ENCODE results near the gene CTSE. TPM values are rescaled to one million over a fixed set of nuclear protein-coding genes. Genes with fewer than 3 reads are reported as not detected.

Gene CTSE
- total and polyA plus RNA-seq, 5 donors from 2014 or later: not detected

DNA sequence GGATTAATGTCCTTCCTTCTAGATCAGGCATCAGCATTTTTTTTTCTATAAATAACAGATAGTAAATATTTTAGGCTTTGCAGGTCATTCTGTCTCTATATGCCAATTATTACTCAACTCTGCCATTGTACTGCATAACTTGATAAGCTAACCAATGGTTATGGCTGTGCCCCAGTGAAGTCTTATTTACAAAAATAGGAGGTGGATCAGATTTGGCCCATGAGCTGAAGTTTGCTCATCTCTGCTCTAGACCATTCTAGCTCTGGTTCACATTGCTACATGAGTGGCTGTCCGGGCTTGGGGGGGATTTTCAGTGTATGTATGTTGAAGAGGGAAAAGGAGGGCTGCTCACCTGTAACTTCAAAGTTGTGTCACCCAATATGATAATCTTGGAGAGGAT lies 30.6 kb downstream of the CTSE start:
- no peak overlapping the region for H3K27ac ChIP-seq (ENCODE audit: insufficient read depth, low read length, poor library complexity, severe bottlenecking)
- no peaks in the 10 kb centered on the region for H3K9me3 ChIP-seq (ENCODE audit: control insufficient read depth in 2 of 2, low read length in 2 of 2)
- H3K4me3 ChIP-seq (ENCODE audit: low read depth, low read length): no peak overlapping the region
- ATAC-seq (ENCODE audit: low read depth in 2 of 2) (no peak), DNase-seq (no peak)
- Mint-ChIP-seq H3K36me3 (no peaks in the 10 kb centered on the region), H3K27me3 (peaks cover 11% of the 10 kb centered on the region), H3K27ac (no peak overlapping the region), H3K4me1 (no peaks in the 10 kb centered on the region), H3K9me3 (no peaks in the 10 kb centered on the region), H3K4me3 (no peak overlapping the region)
- peaks cover 5% of the 10 kb centered on the region for H3K27me3 ChIP-seq (ENCODE audit: control insufficient read depth, insufficient read depth, low read length)
- H3K36me3 ChIP-seq (ENCODE audit: control insufficient read depth, insufficient read depth, low read length): no peaks in the 10 kb centered on the region
- no peaks in the 10 kb centered on the region for H3K4me1 ChIP-seq (ENCODE audit: control insufficient read depth, insufficient read depth, low read length, poor library complexity, severe bottlenecking)

DNA sequence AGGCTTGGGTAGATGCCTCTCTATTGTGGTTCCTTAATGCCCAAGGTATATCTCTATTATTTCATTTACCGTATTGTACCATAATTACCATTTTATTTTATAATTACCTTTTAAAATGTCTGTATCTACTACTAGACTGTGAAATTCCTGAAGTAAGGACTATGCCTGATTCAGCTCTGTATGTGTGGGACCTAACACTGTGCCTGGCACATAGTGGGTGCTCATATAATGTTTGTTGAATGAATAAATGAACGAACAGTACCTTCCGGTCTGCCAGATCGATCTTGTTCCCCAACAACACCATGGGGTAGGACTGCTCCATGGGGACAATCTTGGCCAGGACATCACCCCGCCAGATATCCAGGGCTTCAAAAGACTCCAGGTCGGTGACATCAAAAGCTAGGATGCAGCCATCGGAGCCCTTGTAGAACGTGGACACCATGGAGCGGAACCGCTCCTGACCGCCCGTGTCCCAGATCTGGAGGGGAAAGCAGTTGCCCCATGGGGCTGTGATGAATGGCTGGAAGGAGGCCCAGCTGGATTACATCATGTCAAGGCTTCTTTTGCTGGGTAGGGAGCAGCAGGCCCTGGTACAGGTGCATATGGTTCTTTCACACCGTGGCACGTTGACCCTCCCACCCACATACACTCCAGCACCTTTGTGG lies 31.3 kb downstream of the CTSE start:
- Histone ChIP-seq H3K4me3 (ENCODE audit: low read depth, low read length) (no peak overlapping the region), H3K27me3 (ENCODE audit: control insufficient read depth, insufficient read depth, low read length) (peaks cover 5% of the 10 kb centered on the region), H3K27ac (ENCODE audit: insufficient read depth, low read length, poor library complexity, severe bottlenecking) (no peak overlapping the region), H3K4me1 (ENCODE audit: control insufficient read depth, insufficient read depth, low read length, poor library complexity, severe bottlenecking) (no peaks in the 10 kb centered on the region), H3K36me3 (ENCODE audit: control insufficient read depth, insufficient read depth, low read length) (no peaks in the 10 kb centered on the region), H3K9me3 (ENCODE audit: control insufficient read depth in 2 of 2, low read length in 2 of 2) (no peaks in the 10 kb centered on the region)
- Mint-ChIP-seq H3K9me3 (no peaks in the 10 kb centered on the region), H3K4me3 (no peak overlapping the region), H3K27ac (peak overlapping the region in 1 of 3 donors; percentile 17), H3K36me3 (no peaks in the 10 kb centered on the region), H3K4me1 (no peaks in the 10 kb centered on the region), H3K27me3 (peaks cover 11% of the 10 kb centered on the region)
- DNase-seq (no peak), ATAC-seq (ENCODE audit: low read depth in 2 of 2) (no peak)

- H3K27ac ChIP-seq (ENCODE audit: insufficient read depth, low read length, poor library complexity, severe bottlenecking): no peak overlapping the region
- peaks cover 3% of the 10 kb centered on the region for H3K27me3 ChIP-seq (ENCODE audit: control insufficient read depth, insufficient read depth, low read length)
- peaks cover 11% of the 10 kb centered on the region for H3K27me3 Mint-ChIP-seq
- no peaks in the 10 kb centered on the region for H3K36me3 Mint-ChIP-seq
- no peaks in the 10 kb centered on the region for H3K9me3 ChIP-seq (ENCODE audit: control insufficient read depth in 2 of 2, low read length in 2 of 2)
- no peaks in the 10 kb centered on the region for H3K4me1 Mint-ChIP-seq
- DNase-seq: no peak
- no peaks in the 10 kb centered on the region for H3K4me1 ChIP-seq (ENCODE audit: control insufficient read depth, insufficient read depth, low read length, poor library complexity, severe bottlenecking)
- no peak overlapping the region for H3K27ac Mint-ChIP-seq
- H3K36me3 ChIP-seq (ENCODE audit: control insufficient read depth, insufficient read depth, low read length): no peaks in the 10 kb centered on the region
- H3K4me3 Mint-ChIP-seq: no peak overlapping the region
- no peak for ATAC-seq (ENCODE audit: low read depth in 2 of 2)
- H3K4me3 ChIP-seq (ENCODE audit: low read depth, low read length): no peak overlapping the region
- no peaks in the 10 kb centered on the region for H3K9me3 Mint-ChIP-seq
Measured at GRCh38 chr1:205991237-205991636, 32.5 kb downstream of the CTSE start.

GRCh38 chr1:205990226-205990625 lies 33.5 kb downstream of the CTSE start:
- H3K9me3 Mint-ChIP-seq: no peaks in the 10 kb centered on the region
- no peak overlapping the region for H3K27ac ChIP-seq (ENCODE audit: insufficient read depth, low read length, poor library complexity, severe bottlenecking)
- no peaks in the 10 kb centered on the region for H3K9me3 ChIP-seq (ENCODE audit: control insufficient read depth in 2 of 2, low read length in 2 of 2)
- no peak overlapping the region for H3K4me3 ChIP-seq (ENCODE audit: low read depth, low read length)
- H3K27ac Mint-ChIP-seq: no peak overlapping the region
- peaks cover 11% of the 10 kb centered on the region for H3K27me3 Mint-ChIP-seq
- peaks cover 3% of the 10 kb centered on the region for H3K27me3 ChIP-seq (ENCODE audit: control insufficient read depth, insufficient read depth, low read length)
- ATAC-seq (ENCODE audit: low read depth in 2 of 2): no peak
- no peaks in the 10 kb centered on the region for H3K4me1 Mint-ChIP-seq
- no peak for DNase-seq
- H3K4me1 ChIP-seq (ENCODE audit: control insufficient read depth, insufficient read depth, low read length, poor library complexity, severe bottlenecking): no peaks in the 10 kb centered on the region
- H3K36me3 ChIP-seq (ENCODE audit: control insufficient read depth, insufficient read depth, low read length): no peaks in the 10 kb centered on the region
- H3K36me3 Mint-ChIP-seq: no peaks in the 10 kb centered on the region
- H3K4me3 Mint-ChIP-seq: no peak overlapping the region

DNA sequence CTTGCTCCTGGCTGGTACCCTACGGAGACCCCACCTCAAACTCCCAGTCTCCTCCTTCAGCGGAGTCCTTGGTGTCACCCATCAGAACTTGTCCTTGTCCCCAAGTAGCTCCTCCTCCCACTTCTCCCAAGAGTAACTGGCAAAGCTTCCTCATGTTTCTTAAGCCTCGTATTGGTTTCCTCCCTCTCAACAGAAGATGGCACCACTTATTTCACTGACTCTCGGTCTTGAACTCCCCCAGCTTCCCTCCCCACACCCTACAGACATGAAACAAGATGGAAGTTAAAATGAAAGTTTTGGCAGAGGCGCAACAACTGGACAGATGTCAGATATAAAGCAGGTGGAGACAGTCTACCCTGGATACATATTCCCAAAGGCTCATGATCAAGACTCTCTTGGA lies 33.9 kb downstream of the CTSE start:
- no peaks in the 10 kb centered on the region for H3K9me3 Mint-ChIP-seq
- H3K27me3 Mint-ChIP-seq: peaks cover 11% of the 10 kb centered on the region
- no peaks in the 10 kb centered on the region for H3K4me1 Mint-ChIP-seq
- Histone ChIP-seq H3K27me3 (ENCODE audit: control insufficient read depth, insufficient read depth, low read length) (peaks cover 3% of the 10 kb centered on the region), H3K4me1 (ENCODE audit: control insufficient read depth, insufficient read depth, low read length, poor library complexity, severe bottlenecking) (no peaks in the 10 kb centered on the region), H3K4me3 (ENCODE audit: low read depth, low read length) (no peak overlapping the region), H3K36me3 (ENCODE audit: control insufficient read depth, insufficient read depth, low read length) (no peaks in the 10 kb centered on the region), H3K9me3 (ENCODE audit: control insufficient read depth in 2 of 2, low read length in 2 of 2) (no peaks in the 10 kb centered on the region), H3K27ac (ENCODE audit: insufficient read depth, low read length, poor library complexity, severe bottlenecking) (no peak overlapping the region)
- ATAC-seq (ENCODE audit: low read depth in 2 of 2) (no peak), DNase-seq (no peak)
- no peak overlapping the region for H3K4me3 Mint-ChIP-seq
- H3K27ac Mint-ChIP-seq: no peak overlapping the region
- H3K36me3 Mint-ChIP-seq: no peaks in the 10 kb centered on the region

GRCh38 chr1:205988585-205988995 lies 35.1 kb downstream of the CTSE start:
- Histone ChIP-seq H3K36me3 (ENCODE audit: control insufficient read depth, insufficient read depth, low read length) (no peaks in the 10 kb centered on the region), H3K27me3 (ENCODE audit: control insufficient read depth, insufficient read depth, low read length) (peaks cover 3% of the 10 kb centered on the region), H3K4me3 (ENCODE audit: low read depth, low read length) (no peak overlapping the region), H3K27ac (ENCODE audit: insufficient read depth, low read length, poor library complexity, severe bottlenecking) (no peak overlapping the region), H3K9me3 (ENCODE audit: control insufficient read depth in 2 of 2, low read length in 2 of 2) (no peaks in the 10 kb centered on the region), H3K4me1 (ENCODE audit: control insufficient read depth, insufficient read depth, low read length, poor library complexity, severe bottlenecking) (no peaks in the 10 kb centered on the region)
- H3K9me3 Mint-ChIP-seq: no peaks in the 10 kb centered on the region
- DNase-seq (no peak), ATAC-seq (ENCODE audit: low read depth in 2 of 2) (no peak)
- peaks cover 14% of the 10 kb centered on the region for H3K27me3 Mint-ChIP-seq
- H3K4me1 Mint-ChIP-seq: no peaks in the 10 kb centered on the region
- H3K36me3 Mint-ChIP-seq: no peaks in the 10 kb centered on the region
- H3K27ac Mint-ChIP-seq: no peak overlapping the region
- no peak overlapping the region for H3K4me3 Mint-ChIP-seq

- H3K4me3 ChIP-seq (ENCODE audit: low read depth, low read length): no peak overlapping the region
- Mint-ChIP-seq H3K4me1 (no peaks in the 10 kb centered on the region), H3K9me3 (peaks cover 0 to 5% (median 0%) of the 10 kb centered on the region in 7 donors), H3K36me3 (peaks cover 5% of the 10 kb centered on the region), H3K27ac (no peak overlapping the region), H3K4me3 (no peak overlapping the region), H3K27me3 (peaks cover 8% of the 10 kb centered on the region)
- H3K27ac ChIP-seq (ENCODE audit: insufficient read depth, low read length, poor library complexity, severe bottlenecking): no peak overlapping the region
- no peaks in the 10 kb centered on the region for H3K4me1 ChIP-seq (ENCODE audit: control insufficient read depth, insufficient read depth, low read length, poor library complexity, severe bottlenecking)
- H3K36me3 ChIP-seq (ENCODE audit: control insufficient read depth, insufficient read depth, low read length): no peaks in the 10 kb centered on the region
- no peaks in the 10 kb centered on the region for H3K9me3 ChIP-seq (ENCODE audit: control insufficient read depth in 2 of 2, low read length in 2 of 2)
- ATAC-seq (ENCODE audit: low read depth in 2 of 2): no peak
- DNase-seq: no peak
- H3K27me3 ChIP-seq (ENCODE audit: control insufficient read depth, insufficient read depth, low read length): no peaks in the 10 kb centered on the region
Measured at GRCh38 chr1:205986861-205987260, 36.8 kb downstream of the CTSE start.

DNA sequence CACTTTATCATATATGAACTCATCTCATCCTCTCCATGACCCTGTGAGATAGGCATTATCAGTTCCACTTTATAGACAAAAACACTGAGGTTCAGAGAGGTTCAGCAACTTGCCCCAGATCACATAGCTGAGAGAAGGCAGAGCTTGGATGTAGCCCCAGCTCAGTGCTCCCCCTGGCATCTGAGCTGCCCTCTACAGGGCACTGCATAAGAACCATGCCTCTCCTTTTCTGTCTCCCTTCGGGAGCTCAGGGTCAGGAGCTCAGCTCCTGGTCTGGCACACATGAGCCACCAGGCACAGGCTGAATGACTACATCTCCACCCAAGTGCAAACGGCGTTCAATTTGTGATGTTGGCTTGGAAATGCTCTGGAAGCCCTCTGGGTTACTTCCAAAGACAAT lies 37.4 kb downstream of the CTSE start:
- Mint-ChIP-seq H3K4me1 (no peaks in the 10 kb centered on the region), H3K27me3 (peaks cover 8% of the 10 kb centered on the region), H3K36me3 (peaks cover 5% of the 10 kb centered on the region), H3K9me3 (peaks cover 0 to 7% (median 0%) of the 10 kb centered on the region in 7 donors), H3K27ac (no peak overlapping the region), H3K4me3 (no peak overlapping the region)
- Histone ChIP-seq H3K9me3 (ENCODE audit: control insufficient read depth in 2 of 2, low read length in 2 of 2) (no peaks in the 10 kb centered on the region), H3K36me3 (ENCODE audit: control insufficient read depth, insufficient read depth, low read length) (no peaks in the 10 kb centered on the region), H3K4me1 (ENCODE audit: control insufficient read depth, insufficient read depth, low read length, poor library complexity, severe bottlenecking) (no peaks in the 10 kb centered on the region), H3K4me3 (ENCODE audit: low read depth, low read length) (no peak overlapping the region), H3K27me3 (ENCODE audit: control insufficient read depth, insufficient read depth, low read length) (no peaks in the 10 kb centered on the region), H3K27ac (ENCODE audit: insufficient read depth, low read length, poor library complexity, severe bottlenecking) (no peak overlapping the region)
- DNase-seq: no peak
- ATAC-seq (ENCODE audit: low read depth in 2 of 2): no peak

Data from CD4-positive, CD25-positive, alpha-beta regulatory T cell (primary cell).